Neural crest cell (in vitro differentiated cells): ENCODE results near the gene NEU1. TPM values are rescaled to one million over a fixed set of nuclear protein-coding genes. Genes with fewer than 3 reads are reported as not detected.
A peak's percentile ranks its signal among the peaks of the same experiment; 100 is the strongest.
"Not testable (repeated sequence)": the region's sequence is repeated elsewhere in the genome, so short reads cannot be mapped to it uniquely, and the experiment has no call there.

ENCODE experiments used
- DNase-seq: peaks from one replicate; pipeline ENCODE4 v3.0.0; 2021; ENCODE audit warnings: low read depth, mixed read lengths, low spot score
- H3K27ac Mint-ChIP-seq: one replicate; pipeline ENCODE4 v1.8.0; 2021; ENCODE audit warnings: mild to moderate bottlenecking, mixed read lengths; ENCODE audit not compliant: unreplicated experiment
- H3K27me3 Mint-ChIP-seq: 2 replicates; pipeline ENCODE4 v1.8.0; 2021; ENCODE audit warnings: low read depth, mild to moderate bottlenecking, mixed read lengths
- H3K36me3 Mint-ChIP-seq: 2 replicates; pipeline ENCODE4 v1.8.0; 2021; ENCODE audit warnings: low read depth, mild to moderate bottlenecking, mixed read lengths
- H3K4me1 Mint-ChIP-seq: 2 replicates; pipeline ENCODE4 v1.8.0; 2021; ENCODE audit warnings: mixed read lengths
- H3K4me3 Mint-ChIP-seq: one replicate; pipeline ENCODE4 v1.8.0; 2021; ENCODE audit warnings: mild to moderate bottlenecking, mixed read lengths
- H3K9me3 Mint-ChIP-seq: 2 replicates; pipeline ENCODE4 v1.8.0; 2021; ENCODE audit warnings: mixed read lengths
- CTCF ChIP-seq: fragments of 200-600 bp; sonication (generic); conservative IDR thresholded peaks from 2 replicates; pipeline ENCODE4 v1.5.0; 2021; ENCODE audit warnings: antibody characterized with exemption, mild to moderate bottlenecking
- total RNA-seq: library from RNA; stranded (reverse); gene quantifications from 2 replicates; pipeline ENCODE4 v1.2.1, GENCODE V29; 2021

The NEU1 gene
- total RNA-seq, 1 donor from 2014 or later = 49.9 TPM

GRCh38 chr6:31865205-31866118 is 2.8 kb upstream of the NEU1 start:
- no peak for DNase-seq
- TF ChIP-seq CTCF = no peak
- Mint-ChIP-seq H3K4me1 (peaks cover 37% of the 10 kb centered on the region), H3K27me3 (no peaks in the 10 kb centered on the region), H3K27ac (no peak overlapping the region), H3K9me3 (no peaks in the 10 kb centered on the region), H3K36me3 (peaks cover 3% of the 10 kb centered on the region), H3K4me3 (peak overlapping the region; percentile 97)

- DNase-seq = no peak
Measured at GRCh38 chr6:31864818-31865204, 2.2 kb upstream of the NEU1 start.

GRCh38 chr6:31864123-31864562 is 1.5 kb upstream of the NEU1 start:
- not testable (repeated sequence) for H3K36me3 Mint-ChIP-seq, H3K27me3 Mint-ChIP-seq, DNase-seq, H3K9me3 Mint-ChIP-seq
- Mint-ChIP-seq H3K27ac (peak overlapping the region; percentile 98), H3K4me3 (peak overlapping the region; percentile 97), H3K4me1 (peaks cover 33% of the 10 kb centered on the region)

More at GRCh38 chr6:31864818-31865204, 2.2 kb upstream of the NEU1 start:
- Mint-ChIP-seq H3K9me3 (no peaks in the 10 kb centered on the region), H3K27me3 (no peaks in the 10 kb centered on the region), H3K4me3 (peak overlapping the region; percentile 97), H3K27ac (no peak overlapping the region), H3K4me1 (peaks cover 37% of the 10 kb centered on the region), H3K36me3 (peaks cover 7% of the 10 kb centered on the region)
- TF ChIP-seq CTCF = no peak

- Mint-ChIP-seq H3K27ac (peak overlapping the region; percentile 50), H3K27me3 (no peaks in the 10 kb centered on the region), H3K4me1 (peaks cover 31% of the 10 kb centered on the region), H3K36me3 (peaks cover 10% of the 10 kb centered on the region), H3K9me3 (no peaks in the 10 kb centered on the region), H3K4me3 (peak overlapping the region; percentile 97)
- no peak for DNase-seq
- no peak for TF ChIP-seq CTCF
Measured at GRCh38 chr6:31861919-31862343, 690 bp downstream of the NEU1 start.

GRCh38 chr6:31861150-31861549 is 1.5 kb downstream of the NEU1 start:
- no peak for DNase-seq
- H3K36me3 Mint-ChIP-seq = peaks cover 10% of the 10 kb centered on the region
- H3K4me3 Mint-ChIP-seq = peak overlapping the region; percentile 97
- peaks cover 31% of the 10 kb centered on the region for H3K4me1 Mint-ChIP-seq
- no peak for TF ChIP-seq CTCF
- no peaks in the 10 kb centered on the region for H3K9me3 Mint-ChIP-seq
- H3K27me3 Mint-ChIP-seq = no peaks in the 10 kb centered on the region
- H3K27ac Mint-ChIP-seq = no peak overlapping the region

GRCh38 chr6:31860349-31860748 is 2.3 kb downstream of the NEU1 start:
- Mint-ChIP-seq H3K9me3 (no peaks in the 10 kb centered on the region), H3K27me3 (no peaks in the 10 kb centered on the region), H3K4me1 (peaks cover 30% of the 10 kb centered on the region), H3K4me3 (peak overlapping the region; percentile 75), H3K27ac (no peak overlapping the region), H3K36me3 (peaks cover 12% of the 10 kb centered on the region)
- no peak for TF ChIP-seq CTCF
- DNase-seq = no peak
